HG02798 (cell line): Measurements from ENCODE around the gene TSPAN18.

Experiments
- ATAC-seq: cut with Tn5 transposase; IDR thresholded peaks from one replicate; pipeline ENCODE4 v1.9.1; 2021; ENCODE audit warnings: mild to moderate bottlenecking; ENCODE audit not compliant: unreplicated experiment, poor library complexity

Gene TSPAN18

DNA sequence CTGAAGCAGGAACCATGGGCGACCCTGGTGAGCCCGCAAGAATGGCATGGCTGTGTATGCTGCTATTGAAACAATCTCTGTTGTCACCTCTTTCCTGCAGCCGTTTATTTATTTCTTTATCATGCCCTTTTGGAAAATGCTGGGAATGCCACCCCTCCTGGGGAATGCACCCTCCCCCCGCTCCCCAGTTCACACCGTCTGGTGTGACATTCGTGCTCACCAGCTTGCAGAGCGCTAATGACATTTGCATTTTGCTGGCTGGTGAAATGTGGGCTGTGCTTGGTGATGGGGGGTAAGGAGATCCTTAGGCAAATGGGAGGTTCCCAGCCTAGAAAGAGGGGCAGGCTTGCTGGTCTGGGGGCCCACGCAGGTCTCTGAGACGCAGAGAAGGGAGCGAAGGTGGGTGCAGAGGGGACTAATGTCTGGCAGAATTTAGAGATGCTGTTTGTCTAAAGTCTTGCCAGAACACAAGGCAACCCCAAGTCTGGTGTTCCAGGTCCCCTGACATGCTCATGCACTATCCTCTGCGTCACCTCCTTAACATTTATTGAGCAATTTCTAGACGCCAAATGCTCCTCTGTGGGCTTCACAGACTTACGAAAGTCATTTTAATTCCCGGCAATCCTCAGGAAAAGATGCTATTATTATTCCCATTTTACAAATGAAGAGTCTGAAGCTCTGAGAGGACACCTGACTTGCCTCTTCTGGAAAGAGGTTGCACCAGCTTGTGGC, 132.2 kb downstream of the TSPAN18 start:
- no peak for ATAC-seq

DNA sequence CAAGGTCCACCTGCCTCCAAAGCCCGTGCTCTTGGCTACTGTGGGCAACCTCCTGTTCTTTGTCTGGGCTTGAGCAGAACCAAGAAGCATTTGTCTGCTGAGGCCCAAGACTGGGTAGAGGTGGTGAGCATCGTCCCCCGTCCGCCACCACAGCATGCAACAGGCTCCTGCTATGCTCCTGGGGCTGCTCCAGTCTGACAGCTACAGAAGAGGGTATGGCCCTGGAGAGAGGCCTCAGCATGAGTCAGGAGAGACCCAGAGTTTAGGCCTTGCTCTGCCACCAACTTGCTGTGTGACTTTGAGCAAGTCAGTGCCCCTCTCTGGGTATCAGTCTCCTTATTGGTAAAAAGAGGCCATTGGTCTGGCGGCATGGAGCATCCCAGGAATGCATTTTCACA, 132.8 kb downstream of the TSPAN18 start:
- ATAC-seq = no peak

DNA sequence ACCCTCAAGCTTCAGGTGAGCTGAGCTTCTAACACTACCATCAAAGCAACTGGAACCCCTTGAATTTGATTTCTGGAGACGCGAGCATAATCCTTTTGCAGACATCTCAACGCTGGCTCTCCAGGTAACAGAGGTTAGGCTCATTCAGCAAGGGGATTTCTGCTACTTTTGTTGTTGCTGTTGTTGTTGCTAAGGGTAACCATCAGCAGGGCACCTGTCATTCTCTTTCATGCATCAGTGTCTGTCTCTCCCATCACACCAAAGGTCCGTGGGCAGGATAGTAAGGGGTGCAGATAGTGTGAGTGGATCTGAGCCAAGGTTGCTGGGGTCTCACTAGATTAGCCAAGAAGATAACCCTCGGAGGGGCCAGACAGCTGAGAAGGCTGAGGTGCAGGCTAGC, 133.6 kb downstream of the TSPAN18 start:
- no peak for ATAC-seq

DNA sequence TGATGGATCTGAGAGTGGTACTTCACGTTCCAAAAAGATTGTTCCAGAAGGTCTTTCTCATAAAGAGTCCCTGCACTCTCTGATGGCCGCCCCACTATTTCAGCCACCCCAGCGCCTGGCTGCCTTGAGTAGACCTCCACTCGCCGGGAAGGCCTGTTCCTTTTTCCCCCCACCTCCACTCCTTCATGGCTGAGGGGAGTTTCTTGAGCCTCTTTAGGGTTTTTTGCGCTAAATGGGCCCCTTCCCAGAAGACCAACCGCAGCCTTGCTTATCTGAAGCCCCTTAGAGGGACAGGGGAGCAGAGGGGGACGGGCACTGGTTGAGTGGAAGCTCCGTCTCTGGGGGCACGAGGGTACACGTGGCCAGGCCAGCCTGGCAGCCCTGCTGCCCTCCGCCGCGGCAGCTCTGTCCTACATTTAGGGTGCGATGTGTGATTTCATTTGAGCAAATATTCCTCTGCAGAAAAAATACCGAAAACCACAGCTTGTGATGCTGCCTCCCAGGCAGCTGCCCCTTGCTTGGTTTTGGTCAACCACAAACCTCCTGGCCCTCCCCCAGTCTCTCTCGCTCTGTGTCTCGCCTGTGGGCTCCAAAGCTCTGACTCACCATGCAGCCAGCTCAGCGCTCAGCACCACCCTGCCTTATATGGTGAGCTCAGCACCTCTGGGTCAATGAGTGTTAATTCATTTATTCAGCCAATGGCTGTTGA, 135.2 kb downstream of the TSPAN18 start:
- ATAC-seq = peak; percentile 100

DNA sequence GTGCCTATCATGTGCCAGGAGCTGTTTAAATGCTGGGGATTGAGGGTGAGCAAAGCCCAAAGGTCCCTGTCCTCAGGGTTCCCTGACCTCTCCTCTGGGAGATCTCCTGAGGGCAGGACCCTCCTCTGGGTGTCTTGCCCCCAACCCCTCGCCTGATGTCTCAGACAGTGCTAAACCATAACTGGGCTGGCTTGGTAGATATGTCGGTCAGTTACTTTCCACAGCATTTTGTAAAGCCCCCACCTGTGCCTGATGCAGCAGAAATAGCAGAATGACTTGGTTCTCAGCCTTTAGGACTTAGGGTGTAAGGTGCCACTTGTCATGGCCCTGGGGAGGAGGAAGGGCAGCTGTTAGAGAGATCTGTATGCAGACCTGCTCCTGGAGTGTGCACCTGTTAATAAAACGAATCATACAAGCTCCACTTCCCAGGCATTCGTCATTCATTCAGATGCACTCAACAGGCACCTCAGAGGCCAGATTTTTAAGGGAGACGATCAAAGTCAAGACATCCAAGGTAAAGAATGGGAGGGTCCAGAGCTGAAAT, 135.9 kb downstream of the TSPAN18 start:
- ATAC-seq = no peak

DNA sequence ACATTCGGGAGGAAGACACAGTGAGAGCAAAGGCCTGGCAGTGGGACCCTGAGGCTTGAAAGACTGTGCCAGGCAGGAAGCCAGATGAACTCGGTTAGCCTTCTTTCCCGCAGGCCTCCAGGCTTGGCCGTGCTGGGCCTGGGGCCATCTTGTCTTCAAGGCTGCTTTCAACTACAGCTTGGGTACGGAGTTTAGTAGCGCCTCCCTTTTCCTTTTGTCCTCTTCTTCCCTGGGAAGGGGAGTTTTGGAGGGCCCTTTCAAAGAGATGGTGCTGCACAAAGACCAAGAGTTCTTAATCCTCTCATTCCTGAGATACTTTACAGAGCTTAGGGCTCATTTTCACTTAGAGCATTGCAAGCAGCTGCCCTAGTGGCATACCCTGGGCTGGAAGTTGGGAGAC, 136.5 kb downstream of the TSPAN18 start:
- ATAC-seq = no peak

DNA sequence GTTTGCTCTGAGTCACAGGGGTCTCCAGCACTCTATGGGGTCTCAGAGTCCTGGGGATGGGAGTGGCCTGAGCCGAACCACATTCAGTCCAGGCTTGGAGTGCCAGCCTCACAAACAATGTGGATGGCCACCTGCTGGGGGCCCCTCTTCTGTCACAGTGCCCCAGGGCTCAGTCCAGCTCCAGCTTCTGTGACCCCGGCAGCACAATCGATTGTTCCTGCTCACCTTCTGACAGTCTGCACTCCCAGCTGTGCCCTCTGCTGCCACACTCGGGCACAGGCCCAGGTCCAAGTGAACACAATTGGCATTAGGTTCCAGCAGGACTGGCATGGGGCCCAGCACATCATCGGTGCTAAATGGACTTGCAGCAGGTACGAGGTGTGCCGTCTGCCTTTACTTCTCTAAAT, 139.1 kb downstream of the TSPAN18 start:
- ATAC-seq = no peak

DNA sequence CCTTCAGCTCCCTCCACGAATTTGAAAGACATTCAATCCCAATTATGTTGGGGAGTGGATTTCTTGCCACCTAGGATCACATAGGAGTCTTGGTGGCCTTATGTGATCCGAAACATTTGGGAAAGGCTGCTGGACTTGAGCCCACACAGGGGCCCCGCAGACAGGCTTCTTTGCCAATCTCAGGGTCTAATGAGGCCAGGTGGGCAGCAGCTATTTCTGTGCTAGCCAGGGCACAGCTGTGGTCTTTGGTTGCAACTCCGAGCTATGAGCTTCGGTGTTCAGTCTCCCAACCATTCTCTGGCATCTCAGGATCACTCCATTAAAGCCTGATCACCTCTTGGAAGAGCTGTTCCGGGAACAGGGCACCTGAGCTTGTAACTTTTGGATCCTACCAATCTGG, 139.5 kb downstream of the TSPAN18 start:
- no peak for ATAC-seq

DNA sequence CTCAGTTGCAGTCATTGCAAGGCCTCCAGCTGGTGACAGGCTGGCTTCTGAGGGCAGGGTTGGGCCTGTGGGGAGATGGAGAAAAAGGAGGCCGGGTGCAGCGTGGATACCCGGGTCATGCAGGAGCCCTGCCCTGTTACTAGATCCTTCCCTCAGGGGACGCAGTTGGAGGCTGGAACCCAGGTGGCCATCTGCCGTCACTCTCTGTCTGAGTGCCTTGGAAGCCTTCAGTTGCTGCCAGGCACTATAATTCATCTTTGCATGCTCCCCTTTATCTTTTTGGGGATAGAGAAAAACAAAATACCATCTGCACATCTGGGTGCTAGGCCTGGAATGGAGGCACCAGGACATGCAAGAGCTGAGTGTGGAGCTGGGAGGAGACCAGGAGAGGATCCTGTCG, 141.3 kb downstream of the TSPAN18 start:
- ATAC-seq = no peak

DNA sequence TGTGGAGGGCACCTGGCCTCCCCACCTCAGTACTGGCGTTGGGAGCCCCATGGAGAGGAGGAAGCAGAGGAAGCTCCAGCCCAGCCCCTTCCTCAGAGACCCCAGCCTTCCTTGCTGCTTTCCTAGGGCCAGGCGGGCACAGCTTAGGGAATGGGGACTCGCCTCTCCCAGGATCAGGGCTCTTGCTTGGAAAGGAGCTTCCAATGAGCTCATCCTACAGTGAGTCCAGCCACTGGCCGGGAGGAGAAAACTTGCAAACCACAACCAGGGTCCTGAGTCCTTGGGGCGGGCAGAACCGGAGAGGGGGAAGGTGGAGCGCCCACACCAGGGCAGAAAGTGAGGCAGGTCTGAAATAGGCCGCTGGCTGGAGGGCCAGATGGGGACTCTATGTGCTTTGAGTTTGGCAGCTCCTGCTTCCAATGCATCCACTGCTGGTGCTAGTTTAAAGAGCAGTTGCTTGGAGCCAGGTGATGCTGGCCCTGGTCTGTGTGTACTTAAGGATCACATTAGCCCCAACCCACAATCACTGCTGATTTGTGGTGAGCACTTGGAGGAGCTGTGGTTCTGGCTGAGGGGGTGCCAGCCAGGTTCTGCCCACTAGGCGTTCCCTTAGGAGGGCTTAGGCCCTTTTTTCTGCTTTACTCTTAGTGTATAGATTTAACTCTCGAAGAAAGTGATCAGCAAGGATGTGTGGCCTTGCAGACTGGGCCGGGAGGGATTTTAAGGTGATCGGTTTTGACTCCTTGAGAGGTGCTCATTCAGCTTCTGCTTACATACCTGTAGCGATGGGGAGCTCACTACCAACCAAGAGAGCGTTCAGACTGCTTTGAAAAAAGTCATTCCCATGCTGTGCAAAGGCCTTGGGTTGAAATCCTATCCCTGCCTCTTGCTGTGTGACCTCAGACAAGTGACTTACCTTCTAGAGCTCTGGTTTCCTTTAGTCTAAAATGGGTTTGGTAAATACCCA, 142.0 kb downstream of the TSPAN18 start:
- no peak for ATAC-seq

DNA sequence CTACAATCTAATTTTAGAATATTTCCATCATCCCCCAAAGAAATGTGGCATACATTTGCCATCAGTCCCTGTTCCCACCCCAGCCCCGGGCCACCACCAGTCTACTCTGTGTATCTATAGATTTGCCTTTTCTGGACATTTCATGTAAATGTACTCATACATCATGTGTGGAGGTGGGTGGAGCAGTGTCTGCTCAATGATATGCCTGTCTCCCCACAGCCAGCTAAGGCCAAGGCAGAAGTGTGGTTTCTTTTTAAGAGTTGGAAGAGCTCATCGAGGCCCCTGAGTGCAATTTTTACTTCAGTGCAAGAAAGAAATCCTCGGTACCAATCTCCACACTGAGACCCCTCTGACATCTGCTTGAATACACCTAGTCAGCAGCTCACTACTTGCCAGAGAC, 143.4 kb downstream of the TSPAN18 start:
- ATAC-seq = no peak

DNA sequence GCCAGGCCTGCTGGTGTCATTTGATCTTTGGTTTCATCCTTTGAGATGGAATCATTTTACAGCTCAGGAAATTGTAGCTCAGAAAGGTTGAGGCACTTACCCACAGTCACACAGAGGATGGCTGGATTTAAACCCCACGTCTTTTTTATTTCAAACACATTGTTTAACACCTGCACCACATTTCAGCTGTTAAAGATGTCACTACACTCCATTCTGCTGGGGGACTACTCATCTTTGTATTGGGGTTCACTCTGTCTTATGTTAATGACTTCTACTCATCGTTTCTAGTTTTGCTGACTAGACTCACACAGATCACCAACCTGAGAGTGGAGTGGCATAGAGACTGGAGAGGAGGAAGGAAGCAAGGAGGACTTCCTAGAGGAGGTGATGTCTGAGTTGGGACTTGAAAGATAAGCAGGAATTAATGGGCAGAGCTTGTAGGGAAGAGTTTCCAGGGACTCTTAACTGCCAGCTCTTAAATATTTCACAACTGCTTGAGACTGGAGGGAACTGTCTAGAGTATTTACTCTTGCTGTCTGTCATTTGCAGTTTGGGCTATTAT, 143.9 kb downstream of the TSPAN18 start:
- ATAC-seq = no peak

DNA sequence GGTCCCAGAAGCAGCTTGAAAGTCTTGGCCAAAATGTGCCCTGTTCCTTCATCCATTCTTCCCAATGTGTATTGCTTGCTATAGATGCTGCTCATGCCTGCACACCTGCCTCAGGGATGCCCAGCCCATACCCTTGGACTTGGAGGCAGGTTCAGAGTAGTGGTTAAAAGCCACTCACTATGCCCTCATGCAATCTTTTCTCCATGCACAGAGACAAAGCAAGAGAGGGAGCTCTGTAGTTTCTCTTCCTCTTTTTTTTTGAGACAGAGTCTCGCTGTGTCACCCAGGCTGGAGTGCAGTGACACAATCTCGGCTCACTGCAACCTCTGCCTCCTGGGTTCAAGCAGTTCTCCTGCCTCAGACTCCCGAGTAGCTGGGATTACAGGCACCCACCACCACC, 144.9 kb downstream of the TSPAN18 start:
- ATAC-seq = peak; percentile 96

DNA sequence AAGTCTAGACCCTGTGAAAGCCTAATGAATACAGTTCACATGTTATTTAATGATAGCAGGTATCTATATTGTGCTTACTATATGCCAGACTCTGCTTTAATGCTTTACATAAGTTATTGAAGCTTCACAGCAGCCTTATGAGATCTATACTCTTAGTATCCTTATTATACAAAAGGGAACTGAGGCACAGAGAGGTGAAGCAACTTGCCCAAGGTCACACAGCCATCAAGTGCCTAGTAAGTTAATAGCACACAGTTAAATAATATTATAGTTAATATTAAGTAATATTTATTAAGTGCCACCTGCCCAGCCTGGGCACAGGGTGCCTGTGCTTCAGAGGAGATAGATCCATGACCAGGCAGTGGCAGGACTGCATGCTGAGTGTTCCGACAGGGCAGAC, 145.8 kb downstream of the TSPAN18 start:
- ATAC-seq = no peak

DNA sequence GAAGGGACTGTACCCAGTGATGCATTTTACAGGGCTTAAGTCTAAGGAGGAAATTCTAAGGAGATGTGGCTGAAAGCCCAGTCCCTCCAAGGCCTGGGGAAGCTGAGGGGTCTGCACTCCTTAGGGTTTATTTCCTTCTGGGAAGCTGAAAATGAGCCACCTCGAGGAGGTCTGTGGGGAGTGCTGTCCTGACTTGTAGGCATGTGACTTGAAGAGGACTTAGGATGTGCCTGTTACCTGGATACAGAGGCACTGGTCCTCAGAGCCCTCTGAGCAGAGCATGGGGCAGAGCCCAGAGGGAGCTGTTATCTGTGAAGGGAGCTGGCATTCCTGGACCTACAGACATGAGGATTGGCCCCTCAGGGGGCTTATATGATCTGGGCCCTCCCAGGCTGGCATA, 146.8 kb downstream of the TSPAN18 start:
- ATAC-seq = no peak

DNA sequence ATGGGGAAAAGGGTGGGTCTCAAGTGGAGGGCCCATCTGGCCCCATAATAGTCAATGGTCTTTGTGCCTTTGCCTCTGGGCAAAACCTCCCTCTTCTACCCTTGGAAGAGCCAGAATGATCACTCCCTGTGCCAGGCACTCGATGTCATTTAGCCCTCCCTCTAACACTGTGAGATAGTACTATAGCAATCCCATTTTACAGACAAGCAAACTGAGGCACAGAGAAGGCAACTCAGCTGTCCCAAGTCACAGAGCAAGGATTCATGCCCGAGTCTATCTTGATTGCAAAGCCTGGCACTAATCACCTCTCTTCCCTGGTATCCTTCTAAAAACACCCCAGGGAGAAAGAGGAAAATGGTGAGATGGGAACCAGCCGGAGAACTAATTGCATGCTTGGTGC, 147.5 kb downstream of the TSPAN18 start:
- no peak for ATAC-seq

DNA sequence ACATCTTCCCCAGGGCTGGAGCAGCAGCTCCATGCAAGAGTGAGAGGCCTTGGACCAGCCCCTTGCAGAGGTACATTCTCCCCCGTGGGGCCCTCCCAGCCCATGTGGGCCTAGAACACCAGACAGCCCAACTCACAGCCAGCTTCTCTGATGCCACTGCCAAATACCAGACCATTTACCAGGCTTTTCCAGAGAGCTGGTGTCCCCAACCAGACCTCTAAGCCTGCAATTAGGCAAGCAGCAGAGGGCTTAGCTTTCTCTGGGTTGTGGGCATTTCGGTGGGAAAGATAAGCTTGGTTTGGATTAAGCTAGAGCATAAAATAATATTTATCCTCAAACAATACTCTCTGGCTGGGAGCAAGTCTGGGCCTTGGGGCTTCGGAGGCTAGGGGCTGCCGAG, 148.3 kb downstream of the TSPAN18 start:
- ATAC-seq = no peak

DNA sequence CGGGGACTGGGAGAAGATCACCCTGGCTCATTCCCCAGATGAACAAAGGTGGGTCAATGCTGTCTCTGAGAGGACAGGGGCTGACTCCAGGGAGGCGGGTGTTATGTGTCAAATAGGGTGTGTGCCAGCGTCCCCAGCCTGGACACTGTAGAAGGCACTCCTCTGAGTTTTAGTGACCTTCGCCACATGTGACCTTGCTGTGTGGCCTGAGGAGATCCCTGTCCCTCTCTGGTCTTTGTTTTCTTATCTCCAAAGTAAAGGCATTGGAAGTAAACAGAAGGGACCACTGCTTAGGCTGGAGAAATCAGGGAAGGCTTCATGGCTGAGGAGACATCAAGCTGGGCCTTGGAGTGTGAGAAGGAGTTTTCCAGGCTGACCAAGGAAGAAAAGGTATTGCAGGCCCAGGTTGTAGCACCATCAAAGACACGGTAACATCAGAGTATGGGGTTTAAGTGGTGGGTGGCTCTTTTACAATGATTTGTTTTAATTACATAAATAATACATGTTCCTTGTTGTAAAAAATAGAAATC, 149.5 kb downstream of the TSPAN18 start:
- no peak for ATAC-seq

DNA sequence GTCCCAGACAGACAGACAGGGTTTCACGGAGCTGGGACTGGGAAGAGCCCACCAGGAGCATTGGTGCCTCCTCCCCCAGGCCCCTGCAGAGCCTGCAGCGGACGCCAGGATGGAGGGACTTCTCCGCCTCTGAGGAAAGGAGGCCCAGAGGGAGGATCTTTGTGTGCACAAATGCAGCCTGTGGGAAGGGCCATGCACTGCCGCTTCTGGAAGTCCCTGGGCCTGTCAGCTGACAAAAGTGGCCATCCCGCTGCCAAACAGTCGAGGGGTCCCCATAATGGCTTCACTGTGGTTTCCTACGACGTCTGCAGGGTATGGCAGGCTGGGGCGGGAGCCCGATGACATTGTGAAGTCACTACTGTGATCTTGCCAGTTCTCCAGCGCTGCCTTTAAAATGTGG, 150.1 kb downstream of the TSPAN18 start:
- ATAC-seq = no peak
